Tibial artery (tissue), 4 donors: Measurements from ENCODE around the gene UTP25.

ENCODE experiments used
- DNase-seq, 2 donors: peaks; one replicate each; pipeline ENCODE4 v3.0.0-alpha.2; 2019
- H3K27ac ChIP-seq, 2 donors: fragments of 200-600 bp; sonication (generic) in 1 of 2; 1 replicate in 1 of 2; 2 replicates in 1 of 2; pipeline ENCODE4 v1.5.1; 2018 to 2019; ENCODE audit warnings: mild to moderate bottlenecking in 1 of 2
- H3K27me3 ChIP-seq, 2 donors: fragments of 200-600 bp; sonication (generic) in 1 of 2; one replicate each; pipeline versions ENCODE4 v1.5.1 to v1.6.0; 2016 to 2019
- H3K36me3 ChIP-seq, 3 donors: fragments of 200-600 bp; sonication (generic) in 2 of 3; one replicate each; pipeline ENCODE4 v1.5.1; 2016 to 2019; ENCODE audit warnings: mild to moderate bottlenecking in 2 of 3
- H3K4me1 ChIP-seq, 4 donors: fragments of 200-600 bp; sonication (generic) in 2 of 4; 1 replicate in 3 of 4; 2 replicates in 1 of 4; pipeline ENCODE4 v1.5.1; 2016 to 2019
- H3K4me3 ChIP-seq, 2 donors: fragments of 200-600 bp; sonication (generic) in 1 of 2; 1 replicate in 1 of 2; 2 replicates in 1 of 2; pipeline ENCODE4 v1.5.1; 2018 to 2019; ENCODE audit warnings: mild to moderate bottlenecking in 2 of 2
- H3K9me3 ChIP-seq, 3 donors: fragments of 200-600 bp; sonication (generic) in 1 of 3; one replicate each; pipeline ENCODE4 v1.5.1; 2016 to 2019
- intact Hi-C: fragments of 100-400 bp; cut with DNase I; formaldehyde crosslinking; loops from one replicate; pipeline ENCODE4 v1.15.0; 2023; ENCODE audit warnings: low total_unique reads
- TF ChIP-seq, protein P1 (sequence below), 2 experiments: fragments of 200-600 bp in 1 of 2; fragments of 450-650 bp in 1 of 2; IDR thresholded peaks; one replicate each; pipeline ENCODE4 v1.5.1; 2017 to 2019; ENCODE audit warnings: antibody characterized with exemption in 2 of 2, mild to moderate bottlenecking in 1 of 2, moderate library complexity in 1 of 2

The UTP25 gene

DNA sequence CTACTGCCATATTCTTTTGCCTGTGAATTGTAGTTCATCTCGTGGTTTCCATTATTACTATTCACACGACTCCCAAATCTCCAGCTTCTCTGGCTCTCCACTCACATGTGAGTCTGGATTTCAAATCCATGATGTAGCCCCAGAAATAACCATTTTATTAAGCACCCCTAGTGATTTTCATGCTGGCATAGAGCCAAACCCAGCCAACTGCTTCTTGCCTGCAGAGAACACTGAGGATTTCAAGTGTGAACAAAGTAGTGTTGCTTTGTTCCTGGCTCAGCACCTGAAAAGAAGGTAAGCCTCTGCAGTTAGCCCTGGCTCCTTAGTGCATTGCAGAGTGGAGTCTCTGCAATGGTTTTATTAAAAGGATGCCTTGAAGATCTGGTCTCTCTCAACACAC, 25.9 kb downstream of the UTP25 start:
- H3K27me3 ChIP-seq: no peaks in the 10 kb centered on the region
- intact Hi-C loops: no loop called here
- H3K9me3 ChIP-seq: no peaks in the 10 kb centered on the region
- H3K4me3 ChIP-seq: no peak overlapping the region
- peaks cover 39 to 61% (median 52%) of the 10 kb centered on the region in 3 donors for H3K36me3 ChIP-seq
- DNase-seq: no peak
- TF ChIP-seq, protein P1, sequence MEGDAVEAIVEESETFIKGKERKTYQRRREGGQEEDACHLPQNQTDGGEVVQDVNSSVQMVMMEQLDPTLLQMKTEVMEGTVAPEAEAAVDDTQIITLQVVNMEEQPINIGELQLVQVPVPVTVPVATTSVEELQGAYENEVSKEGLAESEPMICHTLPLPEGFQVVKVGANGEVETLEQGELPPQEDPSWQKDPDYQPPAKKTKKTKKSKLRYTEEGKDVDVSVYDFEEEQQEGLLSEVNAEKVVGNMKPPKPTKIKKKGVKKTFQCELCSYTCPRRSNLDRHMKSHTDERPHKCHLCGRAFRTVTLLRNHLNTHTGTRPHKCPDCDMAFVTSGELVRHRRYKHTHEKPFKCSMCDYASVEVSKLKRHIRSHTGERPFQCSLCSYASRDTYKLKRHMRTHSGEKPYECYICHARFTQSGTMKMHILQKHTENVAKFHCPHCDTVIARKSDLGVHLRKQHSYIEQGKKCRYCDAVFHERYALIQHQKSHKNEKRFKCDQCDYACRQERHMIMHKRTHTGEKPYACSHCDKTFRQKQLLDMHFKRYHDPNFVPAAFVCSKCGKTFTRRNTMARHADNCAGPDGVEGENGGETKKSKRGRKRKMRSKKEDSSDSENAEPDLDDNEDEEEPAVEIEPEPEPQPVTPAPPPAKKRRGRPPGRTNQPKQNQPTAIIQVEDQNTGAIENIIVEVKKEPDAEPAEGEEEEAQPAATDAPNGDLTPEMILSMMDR (IDR thresholded peaks at IDR 0.05): no peak
- no peaks in the 10 kb centered on the region for H3K4me1 ChIP-seq
- H3K27ac ChIP-seq: no peak overlapping the region

DNA sequence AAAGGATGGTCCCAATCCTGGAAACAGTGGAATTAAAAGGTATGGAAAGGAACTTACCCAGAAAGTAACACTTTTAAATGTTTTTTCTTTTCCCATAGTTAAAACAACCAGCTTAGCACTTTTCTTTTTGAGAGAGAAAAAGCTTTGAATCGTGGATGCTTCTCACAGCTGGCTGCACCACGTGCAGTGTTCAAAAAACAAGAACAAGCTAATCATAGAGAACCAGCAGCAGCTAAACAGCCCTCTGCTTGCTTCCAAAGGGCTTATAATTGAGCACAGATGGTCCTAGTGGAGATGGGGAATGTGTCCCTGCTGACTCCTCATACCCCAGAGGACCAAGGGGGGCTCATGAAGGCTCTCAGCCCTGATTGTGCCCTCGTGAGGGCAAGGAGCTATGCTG, 26.4 kb downstream of the UTP25 start:
- Histone ChIP-seq H3K9me3 (no peaks in the 10 kb centered on the region), H3K27ac (no peak overlapping the region), H3K36me3 (peaks cover 39 to 56% (median 47%) of the 10 kb centered on the region in 3 donors), H3K4me3 (no peak overlapping the region), H3K4me1 (no peaks in the 10 kb centered on the region), H3K27me3 (no peaks in the 10 kb centered on the region)
- TF ChIP-seq, protein P1 (IDR thresholded peaks at IDR 0.05): no peak
- DNase-seq: no peak
- intact Hi-C loops: no loop called here

DNA sequence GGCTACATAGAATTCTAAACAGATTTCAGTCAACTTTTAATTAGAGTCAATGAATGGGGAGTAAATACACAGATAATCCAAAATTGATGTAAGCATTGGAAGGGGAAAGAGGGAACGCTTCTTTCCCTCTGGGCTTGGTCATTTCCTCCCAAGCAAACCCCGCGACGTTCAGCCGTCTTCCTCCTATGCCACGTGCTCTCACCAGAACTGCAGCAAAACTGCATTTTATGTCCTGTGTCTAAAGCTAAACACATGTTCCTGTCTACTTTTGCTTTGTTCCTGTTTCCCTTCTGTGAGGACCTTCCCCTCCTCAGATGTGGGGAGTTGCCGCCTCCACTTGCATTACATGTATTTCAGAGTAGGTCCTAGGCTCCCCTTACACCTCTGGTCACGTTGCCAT, 27.2 kb downstream of the UTP25 start:
- H3K4me3 ChIP-seq: no peak overlapping the region
- H3K4me1 ChIP-seq: no peaks in the 10 kb centered on the region
- DNase-seq: no peak
- H3K27me3 ChIP-seq: no peaks in the 10 kb centered on the region
- H3K27ac ChIP-seq: no peak overlapping the region
- H3K36me3 ChIP-seq: peaks cover 33 to 50% (median 39%) of the 10 kb centered on the region in 3 donors
- intact Hi-C loops: no loop called here
- no peaks in the 10 kb centered on the region for H3K9me3 ChIP-seq
- TF ChIP-seq, protein P1 (IDR thresholded peaks at IDR 0.05): no peak

DNA sequence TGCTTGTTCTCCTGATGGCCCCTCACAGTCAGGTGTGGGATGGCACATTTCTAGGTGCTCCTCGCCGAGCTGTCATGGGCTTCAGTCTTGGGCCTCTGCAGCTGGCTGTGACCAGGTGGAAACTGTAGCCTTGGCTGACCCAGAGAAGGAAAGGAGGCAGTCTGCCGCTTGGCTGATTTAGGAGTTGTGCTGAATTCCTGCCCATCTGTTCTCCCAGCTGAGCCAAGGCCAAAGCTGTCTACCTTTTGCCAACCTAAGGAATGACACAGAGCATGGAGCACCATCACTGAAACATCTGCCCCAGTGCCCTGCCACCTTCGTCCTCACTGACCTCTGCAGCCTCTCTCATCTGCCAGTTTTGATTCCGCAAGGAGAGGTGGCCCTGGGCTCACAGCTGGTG, 27.9 kb downstream of the UTP25 start:
- no peak for DNase-seq
- intact Hi-C loops: no loop called here
- Histone ChIP-seq H3K27me3 (no peaks in the 10 kb centered on the region), H3K36me3 (peaks cover 33 to 45% (median 34%) of the 10 kb centered on the region in 3 donors), H3K27ac (no peak overlapping the region), H3K4me1 (no peaks in the 10 kb centered on the region), H3K9me3 (no peaks in the 10 kb centered on the region), H3K4me3 (no peak overlapping the region)
- TF ChIP-seq, protein P1 (IDR thresholded peaks at IDR 0.05): no peak

DNA sequence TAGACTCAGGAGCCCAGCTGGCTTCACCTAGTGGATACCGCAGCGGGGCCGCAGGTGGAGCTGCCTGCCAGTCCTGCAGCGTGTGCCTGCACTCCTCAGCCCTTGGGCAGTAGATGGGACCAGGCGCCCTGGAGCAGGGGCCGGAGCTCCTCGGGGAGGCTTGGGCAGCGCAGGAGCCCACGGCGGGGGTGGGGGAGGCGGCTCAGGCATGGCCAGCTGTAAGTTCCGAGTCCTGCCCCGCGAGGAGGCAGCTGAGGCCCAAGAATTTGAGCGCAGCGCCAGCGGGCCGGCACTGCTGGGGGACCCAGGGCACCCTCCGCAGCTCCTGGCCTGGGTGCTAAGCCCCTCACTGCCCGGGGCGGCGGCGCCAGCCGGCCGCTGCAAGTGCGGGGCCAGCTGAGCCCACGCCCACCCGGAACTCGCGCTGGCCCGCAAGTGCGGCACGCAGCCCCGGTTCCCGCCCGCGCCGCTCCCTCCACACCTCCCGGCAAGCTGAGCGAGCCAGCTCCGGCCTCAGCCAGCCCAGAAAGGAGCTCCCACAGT, 30.9 kb downstream of the UTP25 start:
- H3K36me3 ChIP-seq: peaks cover 4 to 17% (median 6%) of the 10 kb centered on the region in 3 donors
- H3K27ac ChIP-seq: no peak overlapping the region
- no peaks in the 10 kb centered on the region for H3K9me3 ChIP-seq
- no peak for DNase-seq
- TF ChIP-seq, protein P1 (IDR thresholded peaks at IDR 0.05): no peak
- no peaks in the 10 kb centered on the region for H3K4me1 ChIP-seq
- H3K4me3 ChIP-seq: no peak overlapping the region
- intact Hi-C loops: no loop called here
- H3K27me3 ChIP-seq: peaks cover 0 to 21% of the 10 kb centered on the region in 2 donors
